NCI-H82 treated with DMSO at 0.1 percent for 48 hours (cell line): ENCODE measurements around the gene CFAP43.
A peak's percentile ranks its signal among the peaks of the same experiment; 100 is the strongest.

Source experiments
- DNase-seq: peaks from one replicate; lab custom pipeline; 2025; ENCODE audit not compliant: unreplicated experiment; lab: John Stamatoyannopoulos, UW

The CFAP43 gene

GRCh38 chr10:104231784-104232612 lies at the start of gene CFAP43:
Gene CFAP43, minus strand, starts transcription at chr10:104232364. Its CDS starts 118 bp downstream, at chr10:104232246.
- peak; percentile 78 for DNase-seq

GRCh38 chr10:104281694-104282093 lies 49.5 kb upstream of the CFAP43 start:
- no peak for DNase-seq

- DNase-seq = no peak
These were observed 47.5 kb upstream of the CFAP43 start for GRCh38 chr10:104279550-104280259.

GRCh38 chr10:104277785-104278184 lies 45.6 kb upstream of the CFAP43 start:
- DNase-seq = no peak

- DNase-seq = no peak
These were observed 44.0 kb upstream of the CFAP43 start for GRCh38 chr10:104276192-104276591.

GRCh38 chr10:104274762-104275721 lies 42.9 kb upstream of the CFAP43 start:
- DNase-seq = no peak

GRCh38 chr10:104273899-104274575 lies 41.9 kb upstream of the CFAP43 start:
- no peak for DNase-seq

GRCh38 chr10:104273286-104273685 lies 41.1 kb upstream of the CFAP43 start:
- DNase-seq = no peak

GRCh38 chr10:104268713-104269645 lies 36.8 kb upstream of the CFAP43 start, which contains the start of gene GSTO2:
Gene GSTO2, plus strand, starts transcription at chr10:104269184. Its CDS starts 5,732 bp downstream, at chr10:104274916.
- DNase-seq = peak; percentile 95

- no peak for DNase-seq
These were observed 36.2 kb upstream of the CFAP43 start for GRCh38 chr10:104268405-104268712.

- no peak for DNase-seq
These were observed 35.7 kb upstream of the CFAP43 start for GRCh38 chr10:104267721-104268404.

GRCh38 chr10:104264783-104265182 lies 32.6 kb upstream of the CFAP43 start:
- no peak for DNase-seq

GRCh38 chr10:104262055-104262454 lies 29.9 kb upstream of the CFAP43 start:
- DNase-seq = no peak

GRCh38 chr10:104260775-104261115 lies 28.6 kb upstream of the CFAP43 start:
- DNase-seq = no peak

GRCh38 chr10:104259999-104260774 lies 28.0 kb upstream of the CFAP43 start:
- no peak for DNase-seq

- DNase-seq = no peak
These were observed 27.3 kb upstream of the CFAP43 start for GRCh38 chr10:104259456-104259855.

- no peak for DNase-seq
These were observed 26.0 kb upstream of the CFAP43 start for GRCh38 chr10:104258209-104258608.

GRCh38 chr10:104257235-104257634 lies 25.1 kb upstream of the CFAP43 start:
- DNase-seq = no peak
